ENCODE data around the gene SLC35D1.

- TF ChIP-seq POLR2AphosphoS5 (IDR thresholded peaks at IDR 0.05; ENCODE audit: low read depth, low read length) (no peak), SIN3A (IDR thresholded peaks at IDR 0.05; ENCODE audit: borderline replicate concordance, insufficient read depth, low read length) (no peak), REST (IDR thresholded peaks at IDR 0.05; ENCODE audit: insufficient read depth in 1 of 2, low read depth in 2 of 2, low read length in 2 of 2) (no peak)
These were observed 55.0 kb downstream of the SLC35D1 start for GRCh38 chr1:66998972-66999371.

Data from PFSK-1 (cell line).